Activated CD8-positive, alpha-beta T cell treated with anti-CD3 and anti-CD28 coated beads for 36 hours (primary cell): ENCODE results near the gene RIMBP2. TPM values are rescaled to one million over a fixed set of nuclear protein-coding genes. Genes with fewer than 3 reads are reported as not detected.

Experiments
- ATAC-seq: fragments of 200-7000 bp; cut with Tn5 transposase; one replicate; pipeline ENCODE4 v1.10.0; 2021; ENCODE audit warnings: mild to moderate bottlenecking, moderate library complexity
- CTCF ChIA-PET: fragments of 350-600 bp; sonication (Branson Sonifier 250); formaldehyde crosslinking; loops from one replicate; lab custom pipeline; 2021; ENCODE audit warnings: antibody characterized with exemption; lab: Charles Lee
- POLR2A ChIA-PET: fragments of 350-600 bp; sonication (Branson Sonifier 250); formaldehyde crosslinking; loops from one replicate; lab custom pipeline; 2021; ENCODE audit warnings: antibody characterized with exemption; lab: Charles Lee
- DNase-seq: peaks from one replicate; pipeline ENCODE4 v3.0.0-alpha.2; 2020
- H3K27ac Mint-ChIP-seq: one replicate; pipeline ENCODE4 v1.8.0; 2021; ENCODE audit warnings: mild to moderate bottlenecking, mixed read lengths
- H3K27me3 Mint-ChIP-seq: one replicate; pipeline ENCODE4 v1.8.0; 2021; ENCODE audit warnings: mixed read lengths
- H3K36me3 Mint-ChIP-seq: one replicate; pipeline ENCODE4 v1.8.0; 2021; ENCODE audit warnings: low read depth, mixed read lengths
- H3K4me1 Mint-ChIP-seq: one replicate; pipeline ENCODE4 v1.8.0; 2021; ENCODE audit warnings: low read depth, mixed read lengths
- H3K4me3 Mint-ChIP-seq: one replicate; pipeline ENCODE4 v1.8.0; 2021; ENCODE audit warnings: mild to moderate bottlenecking, moderate library complexity, mixed read lengths
- H3K9me3 Mint-ChIP-seq: one replicate; pipeline ENCODE4 v1.8.0; 2021; ENCODE audit warnings: mixed read lengths
- intact Hi-C: fragments of 100-400 bp; cut with micrococcal nuclease; formaldehyde crosslinking; loops from one replicate; pipeline ENCODE4 v1.10.0; 2022
- total RNA-seq, 2 experiments: library from RNA; stranded (reverse); gene quantifications; one replicate each; pipeline ENCODE4 v1.2.3, GENCODE V29; 2021
- TF ChIP-seq, protein P1 (sequence below): fragments of 200-600 bp; IDR thresholded peaks from one replicate; pipeline ENCODE4 v1.8.0; 2022; ENCODE audit warnings: antibody characterized with exemption, mild to moderate bottlenecking

RIMBP2 gene
- total RNA-seq, 2 experiments from 2014 or later, result not detected

DNA sequence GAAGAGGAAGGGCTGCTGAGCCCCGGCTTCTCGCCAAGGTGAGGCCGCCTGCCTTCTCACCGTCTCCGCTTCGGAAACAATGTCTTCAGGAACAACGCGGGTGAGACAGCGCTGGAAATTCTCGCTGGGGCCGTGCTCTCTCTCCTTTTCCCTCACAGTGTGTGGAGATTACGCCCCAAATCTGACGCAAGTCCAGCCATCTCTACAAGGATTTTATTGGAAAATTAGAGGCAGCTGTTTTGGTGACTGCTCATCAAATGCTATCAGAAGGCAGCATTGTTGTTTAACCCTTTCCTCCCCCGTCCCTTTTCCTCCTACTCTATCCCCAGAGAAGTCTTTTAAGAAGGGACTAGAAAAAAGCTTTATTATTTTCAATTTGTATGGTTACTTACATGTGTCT lies 324.9 kb downstream of the RIMBP2 start:
- ChIA-PET POLR2A (no interaction called here), CTCF (no interaction called here)
- no peak for ATAC-seq
- Mint-ChIP-seq H3K36me3 (no peaks in the 10 kb centered on the region), H3K4me1 (peaks cover 4% of the 10 kb centered on the region), H3K9me3 (peaks cover 7% of the 10 kb centered on the region), H3K27ac (no peak overlapping the region), H3K27me3 (peaks cover 2% of the 10 kb centered on the region), H3K4me3 (no peak overlapping the region)
- DNase-seq, result no peak
- intact Hi-C loops, result no loop called here
- TF ChIP-seq, protein P1, sequence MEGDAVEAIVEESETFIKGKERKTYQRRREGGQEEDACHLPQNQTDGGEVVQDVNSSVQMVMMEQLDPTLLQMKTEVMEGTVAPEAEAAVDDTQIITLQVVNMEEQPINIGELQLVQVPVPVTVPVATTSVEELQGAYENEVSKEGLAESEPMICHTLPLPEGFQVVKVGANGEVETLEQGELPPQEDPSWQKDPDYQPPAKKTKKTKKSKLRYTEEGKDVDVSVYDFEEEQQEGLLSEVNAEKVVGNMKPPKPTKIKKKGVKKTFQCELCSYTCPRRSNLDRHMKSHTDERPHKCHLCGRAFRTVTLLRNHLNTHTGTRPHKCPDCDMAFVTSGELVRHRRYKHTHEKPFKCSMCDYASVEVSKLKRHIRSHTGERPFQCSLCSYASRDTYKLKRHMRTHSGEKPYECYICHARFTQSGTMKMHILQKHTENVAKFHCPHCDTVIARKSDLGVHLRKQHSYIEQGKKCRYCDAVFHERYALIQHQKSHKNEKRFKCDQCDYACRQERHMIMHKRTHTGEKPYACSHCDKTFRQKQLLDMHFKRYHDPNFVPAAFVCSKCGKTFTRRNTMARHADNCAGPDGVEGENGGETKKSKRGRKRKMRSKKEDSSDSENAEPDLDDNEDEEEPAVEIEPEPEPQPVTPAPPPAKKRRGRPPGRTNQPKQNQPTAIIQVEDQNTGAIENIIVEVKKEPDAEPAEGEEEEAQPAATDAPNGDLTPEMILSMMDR, result no peak

GRCh38 chr12:130385193-130385592 lies 330.9 kb downstream of the RIMBP2 start:
- no peak overlapping the region for H3K4me3 Mint-ChIP-seq
- POLR2A ChIA-PET, result no interaction called here
- TF ChIP-seq, protein P1, result no peak
- no peak overlapping the region for H3K27ac Mint-ChIP-seq
- no peaks in the 10 kb centered on the region for H3K36me3 Mint-ChIP-seq
- DNase-seq, result no peak
- CTCF ChIA-PET, result no interaction called here
- peaks cover 4% of the 10 kb centered on the region for H3K4me1 Mint-ChIP-seq
- H3K9me3 Mint-ChIP-seq, result peaks cover 13% of the 10 kb centered on the region
- intact Hi-C loops, result no loop called here
- peaks cover 2% of the 10 kb centered on the region for H3K27me3 Mint-ChIP-seq
- no peak for ATAC-seq

DNA sequence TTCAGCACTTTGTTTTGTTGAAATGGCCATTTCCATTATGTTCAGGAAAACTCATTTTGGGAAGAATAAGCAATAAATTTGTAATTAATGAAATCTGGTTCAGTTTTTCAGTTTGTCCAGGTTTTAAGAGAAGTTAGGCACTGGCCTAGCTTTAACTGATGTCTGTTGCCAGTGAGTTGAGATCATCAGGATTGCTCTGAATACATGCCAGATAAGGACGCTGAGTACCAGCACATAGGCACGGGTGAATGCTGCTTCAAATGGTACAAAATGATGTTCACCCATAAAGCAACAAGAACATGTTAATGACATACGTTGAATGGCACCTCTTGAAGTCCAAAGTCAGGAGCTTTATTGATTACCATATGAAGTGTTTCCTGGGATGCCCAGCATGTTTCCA lies 331.9 kb downstream of the RIMBP2 start:
- Mint-ChIP-seq H3K36me3 (no peaks in the 10 kb centered on the region), H3K4me1 (peaks cover 4% of the 10 kb centered on the region), H3K27ac (no peak overlapping the region), H3K27me3 (peaks cover 2% of the 10 kb centered on the region), H3K9me3 (peaks cover 13% of the 10 kb centered on the region), H3K4me3 (no peak overlapping the region)
- ChIA-PET CTCF (no interaction called here), POLR2A (no interaction called here)
- ATAC-seq (no peak), DNase-seq (no peak)
- TF ChIP-seq, protein P1, result no peak
- intact Hi-C loops, result no loop called here

DNA sequence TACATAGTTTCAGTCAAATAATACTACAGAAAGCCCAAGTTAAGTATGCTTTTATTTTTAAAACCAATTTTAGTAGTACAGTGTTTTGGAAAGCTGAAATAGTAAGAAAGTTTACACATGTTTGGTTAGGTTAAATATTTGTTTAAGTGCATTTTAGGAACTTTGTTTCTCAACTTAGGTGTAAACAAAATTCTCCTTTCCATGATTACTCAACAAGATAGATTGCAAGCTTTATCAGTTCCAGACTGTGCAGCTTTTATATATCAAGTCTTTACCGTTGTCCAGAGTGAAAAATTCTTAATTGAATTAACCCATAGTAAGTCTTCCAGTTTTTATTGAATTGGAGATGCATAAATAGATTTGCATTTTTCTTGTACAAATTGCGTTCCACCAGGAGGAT lies 333.3 kb downstream of the RIMBP2 start:
- ChIA-PET CTCF (interaction anchor here (1.0 kb wide), 1 partner anchor 15 kb away, joined by 3 read pairs; no protein-coding TSS in a partner anchor), POLR2A (no interaction called here)
- Mint-ChIP-seq H3K27ac (no peak overlapping the region), H3K36me3 (no peaks in the 10 kb centered on the region), H3K4me3 (no peak overlapping the region), H3K4me1 (no peaks in the 10 kb centered on the region), H3K9me3 (peaks cover 9% of the 10 kb centered on the region), H3K27me3 (peaks cover 5% of the 10 kb centered on the region)
- TF ChIP-seq, protein P1, result no peak
- ATAC-seq (no peak), DNase-seq (no peak)
- intact Hi-C loops, result no loop called here

DNA sequence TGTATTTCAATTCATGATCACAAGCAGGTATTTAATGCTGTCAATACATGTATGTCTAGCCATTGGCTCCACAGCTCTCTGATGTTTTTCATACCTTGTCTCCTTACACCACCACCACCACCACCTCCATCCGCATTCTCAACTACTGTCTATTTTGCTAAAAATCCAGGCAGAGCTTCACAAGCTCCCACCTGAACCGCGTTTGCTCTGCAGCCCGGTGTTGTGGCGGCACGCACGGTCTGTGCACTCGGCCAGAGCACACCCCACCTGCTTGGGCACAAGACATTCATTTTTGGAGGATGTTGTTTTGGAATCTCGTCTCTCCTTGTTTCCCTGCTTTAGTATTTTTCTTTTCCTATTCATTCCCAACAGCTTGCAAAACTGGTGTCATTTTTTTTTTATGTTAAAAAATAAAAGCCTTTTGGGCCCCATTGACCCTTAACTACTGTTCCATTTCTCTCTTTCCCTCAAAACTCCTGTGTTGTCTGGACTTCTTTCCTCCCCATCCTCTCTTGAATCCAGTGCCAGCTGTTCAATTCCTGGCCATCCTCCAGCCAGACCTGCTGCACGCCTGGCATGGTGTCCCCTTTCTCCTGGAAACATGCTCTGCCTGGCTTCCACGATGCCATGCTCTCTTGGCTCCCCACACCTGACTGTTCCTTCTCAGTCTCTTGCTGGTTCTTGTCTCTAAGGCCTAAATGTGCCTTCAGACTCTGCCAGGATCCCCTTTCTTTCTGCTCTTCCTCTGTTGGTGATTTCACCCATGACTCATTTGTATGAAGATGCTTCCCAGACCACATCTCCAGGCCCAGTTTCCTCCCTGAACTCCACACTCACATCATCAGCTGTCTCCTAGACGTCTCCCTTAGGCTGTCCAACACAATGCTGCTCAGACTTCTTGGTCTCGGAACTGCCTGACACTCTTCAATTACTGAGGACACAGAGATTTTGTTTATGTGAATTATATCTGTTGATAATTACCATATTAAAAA lies 340.5 kb downstream of the RIMBP2 start:
- CTCF ChIA-PET, result no interaction called here
- H3K9me3 Mint-ChIP-seq, result no peaks in the 10 kb centered on the region
- DNase-seq, result no peak
- no peak overlapping the region for H3K4me3 Mint-ChIP-seq
- no peaks in the 10 kb centered on the region for H3K4me1 Mint-ChIP-seq
- intact Hi-C loops, result no loop called here
- no peak for ATAC-seq
- TF ChIP-seq, protein P1, result no peak
- POLR2A ChIA-PET, result no interaction called here
- H3K27ac Mint-ChIP-seq, result no peak overlapping the region
- no peaks in the 10 kb centered on the region for H3K36me3 Mint-ChIP-seq
- peaks cover 5% of the 10 kb centered on the region for H3K27me3 Mint-ChIP-seq
